Choroid plexus epithelial cell (primary cell): ENCODE data around the gene DNAJC22.

Source experiments
- DNase-seq: peaks from one replicate; pipeline ENCODE4 v3.0.0-alpha.2; 2010; ENCODE audit warnings: low read depth
- H3K4me3 ChIP-seq: 2 replicates; pipeline ENCODE4 v1.5.1; 2011; ENCODE audit warnings: low read depth, mild to moderate bottlenecking, control low read depth, low read length, moderate library complexity
- TF ChIP-seq, protein P1 (sequence below): conservative IDR thresholded peaks from 2 replicates; pipeline ENCODE4 v1.5.1; 2011; ENCODE audit warnings: low read depth, mild to moderate bottlenecking, control low read depth, inconsistent platforms, low read length, moderate library complexity

DNAJC22 gene

DNA sequence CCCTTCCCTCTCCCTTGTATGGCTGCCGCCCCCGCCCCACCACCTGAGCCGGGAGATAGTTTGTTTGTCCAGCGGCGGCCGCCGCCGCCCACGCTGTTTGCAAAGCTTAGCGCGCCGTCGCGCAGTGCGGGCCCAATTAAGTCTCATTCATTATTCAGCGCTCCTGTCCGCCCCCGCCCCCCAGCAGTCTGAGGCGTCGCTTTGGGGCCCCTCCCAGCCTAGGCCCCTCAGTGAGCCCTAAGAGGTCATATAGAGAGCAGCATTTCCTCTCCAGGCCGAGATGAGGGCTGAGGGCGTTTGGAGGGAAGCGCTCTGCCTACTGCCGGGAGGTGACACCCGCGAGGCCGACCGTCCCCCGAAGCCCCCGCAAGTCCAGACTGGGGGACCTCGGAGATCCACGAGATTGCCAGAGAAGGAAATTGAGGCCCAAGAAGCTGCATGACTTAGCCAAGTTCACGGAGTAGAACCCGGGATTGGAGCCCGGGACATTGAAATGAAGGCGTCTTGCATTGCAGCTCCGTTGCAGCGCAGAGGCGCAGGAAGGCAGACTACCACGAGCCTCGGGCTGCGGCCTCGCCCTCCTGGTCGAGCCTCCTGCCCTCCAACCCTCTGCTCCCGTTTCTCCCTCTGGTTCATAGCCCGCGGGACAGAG, at the start of gene DNAJC22:
DNAJC22 (plus strand) TSS at position 230 of the 652 bp plus-strand sequence. CDS start 1,985 bp downstream, outside the sequence.
- TF ChIP-seq, protein P1, sequence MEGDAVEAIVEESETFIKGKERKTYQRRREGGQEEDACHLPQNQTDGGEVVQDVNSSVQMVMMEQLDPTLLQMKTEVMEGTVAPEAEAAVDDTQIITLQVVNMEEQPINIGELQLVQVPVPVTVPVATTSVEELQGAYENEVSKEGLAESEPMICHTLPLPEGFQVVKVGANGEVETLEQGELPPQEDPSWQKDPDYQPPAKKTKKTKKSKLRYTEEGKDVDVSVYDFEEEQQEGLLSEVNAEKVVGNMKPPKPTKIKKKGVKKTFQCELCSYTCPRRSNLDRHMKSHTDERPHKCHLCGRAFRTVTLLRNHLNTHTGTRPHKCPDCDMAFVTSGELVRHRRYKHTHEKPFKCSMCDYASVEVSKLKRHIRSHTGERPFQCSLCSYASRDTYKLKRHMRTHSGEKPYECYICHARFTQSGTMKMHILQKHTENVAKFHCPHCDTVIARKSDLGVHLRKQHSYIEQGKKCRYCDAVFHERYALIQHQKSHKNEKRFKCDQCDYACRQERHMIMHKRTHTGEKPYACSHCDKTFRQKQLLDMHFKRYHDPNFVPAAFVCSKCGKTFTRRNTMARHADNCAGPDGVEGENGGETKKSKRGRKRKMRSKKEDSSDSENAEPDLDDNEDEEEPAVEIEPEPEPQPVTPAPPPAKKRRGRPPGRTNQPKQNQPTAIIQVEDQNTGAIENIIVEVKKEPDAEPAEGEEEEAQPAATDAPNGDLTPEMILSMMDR = no peak
- peak; percentile 47 for DNase-seq
- peak within 1 kb of the TSS; percentile 54 for H3K4me3 ChIP-seq

DNA sequence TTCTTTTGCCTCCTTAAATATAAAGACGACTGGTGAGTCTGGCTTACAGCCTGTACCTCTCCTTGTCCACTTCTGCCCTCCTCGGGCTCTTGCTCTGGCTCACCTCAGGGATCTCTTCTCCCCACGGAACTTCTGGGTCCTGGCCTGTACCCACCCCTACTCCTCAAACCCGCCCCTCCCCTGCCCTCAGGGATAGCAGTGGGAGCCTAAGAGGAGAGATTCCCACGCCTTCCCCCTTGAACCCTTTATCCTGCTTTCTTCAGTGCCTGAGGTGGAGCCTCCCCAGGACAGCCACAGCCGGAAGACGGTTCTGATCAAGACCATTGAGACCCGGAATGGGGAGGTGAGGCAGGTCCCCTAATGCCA, 49.0 kb upstream of the DNAJC22 start:
- DNase-seq = no peak
- no peak overlapping the region for H3K4me3 ChIP-seq
- TF ChIP-seq, protein P1 = no peak

DNA sequence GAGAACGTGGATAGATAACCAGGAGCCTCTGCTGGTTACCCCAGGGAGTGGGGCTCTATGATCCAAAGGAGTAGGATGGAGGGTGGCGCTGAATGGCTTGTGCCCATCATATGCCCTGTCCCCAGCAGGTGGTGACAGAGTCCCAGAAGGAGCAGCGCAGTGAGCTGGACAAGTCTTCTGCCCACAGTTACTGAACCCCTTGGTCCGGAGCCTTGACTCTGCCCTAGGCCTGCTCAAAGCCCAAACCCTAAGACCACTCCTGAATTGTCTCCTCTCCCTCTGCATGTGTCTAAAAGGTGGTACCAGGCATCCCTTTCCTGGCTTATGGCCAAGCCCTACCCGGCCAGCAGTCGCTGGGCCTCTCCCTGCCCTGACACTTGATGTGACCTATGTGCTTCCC, 48.5 kb upstream of the DNAJC22 start:
- DNase-seq = no peak
- TF ChIP-seq, protein P1 = peak; percentile 7

DNA sequence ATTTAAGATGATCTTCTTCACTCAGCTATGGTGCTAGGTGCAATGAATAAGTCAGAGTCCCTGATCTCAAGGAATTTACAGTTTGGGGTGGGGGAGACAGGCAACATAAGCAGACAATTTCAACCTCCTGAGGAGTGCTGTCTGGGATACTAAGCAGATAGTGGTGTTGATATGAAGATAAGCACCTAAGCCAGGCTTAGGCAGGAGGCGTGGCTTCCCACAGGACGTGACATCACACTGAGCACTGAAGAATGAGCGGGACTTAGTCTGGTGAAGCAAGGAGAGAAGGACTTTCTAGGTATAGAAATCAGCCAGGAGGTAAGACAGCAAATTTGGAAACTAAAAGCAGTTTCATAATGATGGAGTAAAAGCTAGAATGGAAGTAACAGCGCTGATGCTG, 44.9 kb upstream of the DNAJC22 start:
- DNase-seq = no peak

More for the DNA sequence above, 48.5 kb upstream of the DNAJC22 start:
- no peak overlapping the region for H3K4me3 ChIP-seq

DNA sequence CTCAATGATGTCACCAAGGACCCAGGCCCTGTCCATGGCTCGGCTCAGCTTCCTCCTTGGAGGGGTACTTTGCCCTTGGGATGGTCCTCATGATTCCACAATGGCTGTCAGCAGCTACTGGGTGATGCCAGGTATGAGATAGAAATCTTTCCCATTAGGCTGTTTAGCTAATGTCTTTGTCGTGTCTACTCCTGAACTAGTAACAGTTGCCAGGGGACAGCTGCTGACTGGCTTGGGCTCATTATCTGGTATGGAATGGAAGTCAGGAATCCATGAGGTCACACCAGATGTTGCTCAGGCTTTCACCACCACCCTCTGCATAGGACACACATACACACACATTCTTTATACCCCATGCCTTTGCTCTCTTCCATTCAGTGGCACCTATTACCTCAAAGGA, 42.5 kb upstream of the DNAJC22 start:
- no peak overlapping the region for H3K4me3 ChIP-seq
- DNase-seq = peak; percentile 62
- TF ChIP-seq, protein P1 = no peak

More for the DNA sequence above, 44.9 kb upstream of the DNAJC22 start:
- TF ChIP-seq, protein P1 = no peak
- no peak overlapping the region for H3K4me3 ChIP-seq

DNA sequence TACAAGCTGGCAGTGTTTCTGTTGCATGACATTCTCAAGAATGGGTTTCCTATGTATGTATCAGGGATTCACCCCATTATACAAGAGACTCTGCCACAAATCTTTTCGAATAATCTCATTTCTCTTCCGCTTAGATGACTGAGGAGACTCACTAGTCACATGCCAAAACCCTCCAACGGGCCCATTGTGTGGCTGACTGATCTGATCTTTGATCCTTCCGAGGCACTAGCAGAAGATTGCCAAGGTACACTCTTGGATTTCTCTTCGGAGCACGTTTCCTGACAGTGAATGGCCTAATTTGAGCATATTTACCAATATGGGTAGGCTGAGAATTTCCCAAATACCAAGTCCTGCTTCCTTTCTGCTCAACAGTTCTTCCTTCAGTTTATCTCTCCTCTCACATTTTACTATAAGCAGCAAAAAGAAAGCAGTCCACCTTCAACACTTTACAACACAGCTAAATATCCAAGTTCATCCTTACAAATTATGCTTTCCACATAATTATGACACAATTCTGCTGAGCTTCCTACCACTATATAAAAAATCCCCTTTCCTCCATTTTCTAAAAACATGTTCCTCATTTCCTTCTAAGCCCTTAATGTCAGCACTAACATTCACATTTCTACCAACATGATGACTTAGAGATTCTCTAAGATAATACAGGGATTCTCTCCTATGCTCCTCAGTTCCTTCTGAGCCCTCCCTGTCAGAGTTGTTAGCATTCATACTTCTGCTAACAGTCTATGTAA, 40.8 kb upstream of the DNAJC22 start:
- no peak for DNase-seq
- H3K4me3 ChIP-seq = no peak overlapping the region
- TF ChIP-seq, protein P1 = no peak
